GM12878 (cell line): ENCODE data around the gene PITPNB. TPM values are rescaled to one million over a fixed set of nuclear protein-coding genes. Genes with fewer than 3 reads are reported as not detected.
A peak's percentile ranks its signal among the peaks of the same experiment; 100 is the strongest.

Source experiments
- ATAC-seq: fragments of 200-7000 bp; cut with Tn5 transposase; 3 replicates; pipeline ENCODE4 v1.9.1; 2020; ENCODE audit warnings: mild to moderate bottlenecking, moderate library complexity
- BruUV-seq: library from RNA; stranded (reverse); fragments of 400-500 nt; replicated peaks from 2 replicates; lab custom pipeline; 2021; lab: Mats Ljungman, UMichigan
- CTCF ChIA-PET: fragments of 300-600 bp; sonication (Branson Sonifier 250); formaldehyde crosslinking; extraction: SDS; loops from one replicate; lab custom pipeline; 2021; ENCODE audit warnings: inconsistent platforms; lab: Yijun Ruan, JAX
- POLR2A ChIA-PET: fragments of 350-600 bp; formaldehyde crosslinking; extraction: SDS; loops from one replicate; lab custom pipeline; 2021; ENCODE audit warnings: inconsistent platforms; lab: Charles Lee
- RAD21 ChIA-PET: fragments of 300-600 bp; sonication (Branson Sonifier 250); formaldehyde crosslinking; loops from one replicate; lab custom pipeline; 2023; ENCODE audit warnings: antibody characterized with exemption; ENCODE audit not compliant: unreplicated experiment; lab: Charles Lee
- SMC1A ChIA-PET: fragments of 300-600 bp; sonication (Branson Sonifier 250); formaldehyde crosslinking; loops from one replicate; lab custom pipeline; 2023; ENCODE audit not compliant: unreplicated experiment, uncharacterized antibody; lab: Charles Lee
- DNase-seq: peaks from one replicate; pipeline ENCODE4 v3.0.0-alpha.2; 2011; ENCODE audit warnings: low read depth, low spot score
- FAIRE-seq: peaks from 3 replicates; lab custom pipeline; 2011; peaks lifted over from hg19 to GRCh38; lab: Jason Lieb, UNC
- H2AFZ ChIP-seq: 2 replicates; pipeline ENCODE4 v1.6.0; 2011; ENCODE audit warnings: low read depth, low read length, control low read depth; ENCODE audit not compliant: control insufficient read depth
- H3K27ac ChIP-seq: 2 replicates; pipeline ENCODE4 v1.5.1; 2011; ENCODE audit warnings: control low read depth; ENCODE audit not compliant: control insufficient read depth, insufficient read depth
- H3K27me3 ChIP-seq, 2 experiments: replicated peaks in 1 of 2; 2 replicates each; pipeline versions ENCODE4 v1.6.0 to v1.6.1; 2011; ENCODE audit warnings: low read length in 1 of 2; ENCODE audit not compliant: control insufficient read depth in 2 of 2, insufficient read depth in 2 of 2
- H3K36me3 ChIP-seq, 2 experiments: 2 replicates each; pipeline ENCODE4 v1.5.1; 2011; ENCODE audit warnings: low read length in 1 of 2; ENCODE audit not compliant: control insufficient read depth in 2 of 2, insufficient read depth in 2 of 2
- H3K4me1 ChIP-seq: 2 replicates; pipeline ENCODE4 v1.6.1; 2011; ENCODE audit warnings: mild to moderate bottlenecking, low read length, moderate library complexity, mixed read lengths; ENCODE audit not compliant: control insufficient read depth, insufficient read depth
- H3K4me2 ChIP-seq: 2 replicates; pipeline ENCODE4 v1.6.0; 2011; ENCODE audit warnings: control low read depth; ENCODE audit not compliant: control insufficient read depth, insufficient read depth
- H3K4me3 ChIP-seq: fragments of 200-600 bp; sonication (generic); 2 replicates; pipeline ENCODE4 v1.5.1; 2016
- H3K79me2 ChIP-seq: 2 replicates; pipeline ENCODE4 v1.6.0; 2011; ENCODE audit warnings: low read length; ENCODE audit not compliant: control insufficient read depth, insufficient read depth
- H3K9ac ChIP-seq: 2 replicates; pipeline ENCODE4 v1.8.0; 2011; ENCODE audit warnings: low read length, control low read depth, mixed read lengths; ENCODE audit not compliant: control insufficient read depth, insufficient read depth
- H3K9me3 ChIP-seq: replicated peaks from 3 replicates; pipeline ENCODE4 v1.5.1; 2011; ENCODE audit warnings: mild to moderate bottlenecking, low read length; ENCODE audit not compliant: control insufficient read depth, insufficient read depth
- H4K20me1 ChIP-seq: 2 replicates; pipeline ENCODE4 v1.6.0; 2011; ENCODE audit not compliant: control insufficient read depth, insufficient read depth
- EED ChIP-seq: sonication (generic); IDR thresholded peaks from 2 replicates; pipeline ENCODE4 v1.6.1; 2016; ENCODE audit warnings: antibody characterized with exemption, low read depth
- GABPA ChIP-seq: IDR thresholded peaks from 2 replicates; pipeline ENCODE4 v1.6.1; 2014; ENCODE audit warnings: antibody characterized with exemption, low read depth, mild to moderate bottlenecking, inconsistent platforms
- MEF2B ChIP-seq: fragments of 450-650 bp; IDR thresholded peaks from 2 replicates; pipeline ENCODE4 v1.6.1; 2018; ENCODE audit warnings: mild to moderate bottlenecking, moderate library complexity; ENCODE audit not compliant: partially characterized antibody, poor library complexity, severe bottlenecking
- PAX8 ChIP-seq: fragments of 450-650 bp; IDR thresholded peaks from 2 replicates; pipeline ENCODE4 v1.6.1; 2017; ENCODE audit warnings: mild to moderate bottlenecking, moderate library complexity
- RB1 ChIP-seq: fragments of 450-650 bp; formaldehyde crosslinking; IDR thresholded peaks from 2 replicates; pipeline ENCODE4 v1.6.1; 2017; ENCODE audit warnings: mild to moderate bottlenecking, borderline replicate concordance
- SPI1 ChIP-seq: IDR thresholded peaks from 2 replicates; pipeline ENCODE4 v1.6.1; 2011; ENCODE audit warnings: low read depth, mild to moderate bottlenecking, low read length, moderate library complexity, borderline replicate concordance; ENCODE audit not compliant: insufficient read depth
- SRF ChIP-seq, 2 experiments: IDR thresholded peaks; 2 replicates each; pipeline ENCODE4 v1.6.1; 2011; ENCODE audit warnings: low read depth in 2 of 2, low read length in 2 of 2, mild to moderate bottlenecking in 1 of 2, moderate library complexity in 1 of 2
- STAT1 ChIP-seq: fragments of 450-650 bp; conservative IDR thresholded peaks from 2 replicates; pipeline ENCODE4 v1.6.1; 2014; ENCODE audit warnings: antibody characterized with exemption, mild to moderate bottlenecking
- YBX1 ChIP-seq: fragments of 450-650 bp; IDR thresholded peaks from 2 replicates; pipeline ENCODE4 v1.6.1; 2016; ENCODE audit warnings: antibody characterized with exemption
- ZNF622 ChIP-seq: fragments of 450-650 bp; IDR thresholded peaks from 2 replicates; pipeline ENCODE4 v1.6.1; 2017; ENCODE audit warnings: mild to moderate bottlenecking, inconsistent platforms
- in situ Hi-C: fragments of 300-500 bp; cut with MboI; formaldehyde crosslinking; loops from 9 replicates; pipeline ENCODE4 v1.14.3; 2018; ENCODE audit warnings: mixed read lengths
- intact Hi-C: fragments of 100-400 bp; cut with micrococcal nuclease; formaldehyde crosslinking; loops from one replicate; pipeline ENCODE4 v1.14.2; 2022; ENCODE audit not compliant: unreplicated experiment
- polyA plus RNA-seq, 11 experiments: library from polyadenylated mRNA; depleted of rRNA in 4 of 11; unstranded in 6 of 11; stranded (reverse) in 5 of 11; fragments of >200 nt; fragmentation: Nextera tagmentation in 4 of 11; fragmentation: Illumina TruSeq in 1 of 11; extraction: Ambion mirVana in 4 of 11; extraction: Trizol in 1 of 11; gene quantifications; 1 replicate in 1 of 11; 2 replicates in 10 of 11; pipeline versions ENCODE4 v1.2.1 to v1.2.3, GENCODE V29; 2011 to 2016; ENCODE audit warnings: inconsistent platforms in 2 of 11, missing spikeins in 2 of 11, low read depth in 1 of 11
- total RNA-seq, 4 experiments: library from RNA; depleted of rRNA in 3 of 4; stranded (reverse); fragments of >200 nt in 3 of 4; fragmentation: Illumina TruSeq in 1 of 4; extraction: Trizol in 1 of 4; gene quantifications; 2 replicates each; pipeline versions ENCODE4 v1.2.1 to v1.2.3, GENCODE V29; 2013 to 2021
- TF ChIP-seq, protein P1 (sequence below): fragments of 150-350 bp; IDR thresholded peaks from 2 replicates; pipeline ENCODE4 v1.6.1; 2016; ENCODE audit warnings: low read depth, low read length
- TF ChIP-seq, protein P2 (sequence below): fragments of 450-650 bp; IDR thresholded peaks from 2 replicates; pipeline ENCODE4 v1.6.1; 2016; ENCODE audit warnings: mild to moderate bottlenecking

The PITPNB gene
- total and polyA plus RNA-seq, 10 of the 15 experiments (the other 5 are each of a cell fraction or from before 2014, with no cell fraction given) = 19.7 to 116 (median 64.9) TPM

DNA sequence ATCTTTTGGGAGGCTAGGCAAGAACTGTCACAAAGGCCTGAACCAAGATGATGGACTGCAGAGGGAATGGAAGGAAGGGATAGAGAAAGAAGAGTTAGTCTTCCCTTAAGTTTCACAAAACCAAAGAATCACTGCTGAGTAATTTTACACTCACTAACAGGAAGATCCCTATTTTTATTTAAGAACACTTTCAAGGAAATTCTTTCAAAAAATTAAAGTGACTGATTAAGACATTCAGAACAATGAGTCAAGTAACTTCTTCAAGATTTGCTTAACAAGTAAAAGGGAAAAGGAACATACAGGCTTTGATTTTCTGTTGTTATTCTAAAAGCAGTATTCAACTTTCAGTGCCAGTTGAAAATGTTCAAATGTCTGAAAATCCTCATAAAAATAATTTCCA is 3.1 kb downstream of the PITPNB start:
- peaks cover 3% of the 10 kb centered on the region; the same call in 1 of the 2 replicates for H4K20me1 ChIP-seq
- H3K4me2 ChIP-seq = peak overlapping the region; percentile 60; the same call in 1 of the 2 replicates
- ChIA-PET CTCF (interaction anchor here (5.8 to 10.1 kb wide), 2 partner anchors 29 to 36 kb away, joined by 41 to 87 read pairs; no protein-coding TSS in a partner anchor), RAD21 (no interaction called here), SMC1A (interaction anchor here (1.2 to 1.7 kb wide), 2 partner anchors 35 to 36 kb away, joined by 4 to 5 read pairs; no protein-coding TSS in a partner anchor), POLR2A (interaction anchor here (0.8 to 1.8 kb wide), 2 partner anchors 21 to 36 kb away, joined by 3 to 4 read pairs; no protein-coding TSS in a partner anchor)
- in situ Hi-C loops (no loop called here), intact Hi-C loops (no loop called here)
- H3K27ac ChIP-seq = no peak overlapping the region
- no peak overlapping the region for H2AFZ ChIP-seq
- DNase-seq = no peak
- no TSS peak for BruUV-seq
- no peak for FAIRE-seq
- no peaks in the 10 kb centered on the region for H3K9me3 ChIP-seq
- H3K4me3 ChIP-seq = peak overlapping the region; percentile 38; the same call in 1 of the 2 replicates
- peaks cover 85% of the 10 kb centered on the region for H3K79me2 ChIP-seq
- H3K27me3 ChIP-seq = no peaks in the 10 kb centered on the region
- no peak overlapping the region for H3K9ac ChIP-seq
- peaks cover 9% of the 10 kb centered on the region; the same call in 1 of the 2 replicates for H3K4me1 ChIP-seq
- no peak for ATAC-seq
- TF ChIP-seq PAX8 (no peak), SRF (IDR thresholded peaks at IDR 0.05; ENCODE audit: low read depth in 2 of 2, low read length in 2 of 2) (no peak)
- H3K36me3 ChIP-seq = peaks cover 0 to 8% of the 10 kb centered on the region in 2 experiments; a peak in 2 of 4 replicates

DNA sequence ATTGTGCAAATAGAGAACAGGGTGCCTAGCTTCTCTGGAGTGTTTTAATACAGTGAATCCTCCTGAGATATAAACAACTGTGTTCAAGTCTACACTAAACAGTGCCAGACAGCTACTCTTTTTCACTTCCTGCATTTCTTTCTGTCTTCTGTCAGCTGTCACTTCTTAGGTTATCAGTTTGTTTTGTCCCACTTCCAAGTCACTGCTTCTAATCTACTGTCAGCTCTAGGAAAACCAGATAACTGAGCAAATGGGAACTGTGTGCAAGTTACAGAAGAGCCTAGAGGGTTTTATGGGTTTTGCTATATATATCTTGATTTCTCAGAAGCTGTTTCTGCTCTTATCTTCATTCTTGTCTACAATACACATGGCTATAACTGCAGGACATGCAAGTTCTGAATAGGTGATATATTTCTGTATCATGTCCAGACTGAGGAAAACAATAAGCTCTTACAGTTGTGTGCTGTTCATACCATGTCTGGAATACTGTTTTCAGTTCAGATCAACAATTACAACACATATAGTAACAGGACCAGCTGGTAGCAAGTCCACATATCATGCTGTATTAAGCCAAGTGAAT is 5.8 kb downstream of the PITPNB start:
- no peak overlapping the region for H3K27ac ChIP-seq
- CTCF ChIA-PET = interaction anchor here (0.6 to 10.1 kb wide), 8 partner anchors 9 to 205 kb away, joined by 3 to 87 read pairs (median 5); no protein-coding TSS in a partner anchor
- RAD21 ChIA-PET = interaction anchor here (0.9 to 1.5 kb wide), 6 partner anchors 9 to 90 kb away, joined by 3 to 6 read pairs (median 3); no protein-coding TSS in a partner anchor
- no peak overlapping the region for H2AFZ ChIP-seq
- SMC1A ChIA-PET = interaction anchor here (0.7 to 2.7 kb wide), 10 partner anchors 11 to 34 kb away, joined by 3 to 10 read pairs (median 4); no protein-coding TSS in a partner anchor
- ATAC-seq (peak; percentile 71), FAIRE-seq (peak; percentile 78), DNase-seq (no peak)
- intact Hi-C loops = no loop called here
- H3K9me3 ChIP-seq = no peaks in the 10 kb centered on the region
- peaks cover 72% of the 10 kb centered on the region for H3K79me2 ChIP-seq
- H3K4me2 ChIP-seq = peak overlapping the region; percentile 42
- in situ Hi-C loops = no loop called here
- H3K4me3 ChIP-seq = no peak overlapping the region
- no peak overlapping the region for H3K9ac ChIP-seq
- peaks cover 4 to 14% of the 10 kb centered on the region in 2 experiments for H3K36me3 ChIP-seq
- H3K4me1 ChIP-seq = peaks cover 9% of the 10 kb centered on the region; the same call in 1 of the 2 replicates
- no TSS peak for BruUV-seq
- H3K27me3 ChIP-seq = no peaks in the 10 kb centered on the region
- H4K20me1 ChIP-seq = peaks cover 3% of the 10 kb centered on the region; the same call in 1 of the 2 replicates
- no peak for TF ChIP-seq RB1
- TF ChIP-seq ZNF622 = no peak
- peak; percentile 47; the same call in 1 of the 2 replicates for TF ChIP-seq SPI1
- no peak for TF ChIP-seq YBX1
- TF ChIP-seq MEF2B = no peak
- no peak for TF ChIP-seq GABPA
- no peak for TF ChIP-seq STAT1
- TF ChIP-seq, protein P1, sequence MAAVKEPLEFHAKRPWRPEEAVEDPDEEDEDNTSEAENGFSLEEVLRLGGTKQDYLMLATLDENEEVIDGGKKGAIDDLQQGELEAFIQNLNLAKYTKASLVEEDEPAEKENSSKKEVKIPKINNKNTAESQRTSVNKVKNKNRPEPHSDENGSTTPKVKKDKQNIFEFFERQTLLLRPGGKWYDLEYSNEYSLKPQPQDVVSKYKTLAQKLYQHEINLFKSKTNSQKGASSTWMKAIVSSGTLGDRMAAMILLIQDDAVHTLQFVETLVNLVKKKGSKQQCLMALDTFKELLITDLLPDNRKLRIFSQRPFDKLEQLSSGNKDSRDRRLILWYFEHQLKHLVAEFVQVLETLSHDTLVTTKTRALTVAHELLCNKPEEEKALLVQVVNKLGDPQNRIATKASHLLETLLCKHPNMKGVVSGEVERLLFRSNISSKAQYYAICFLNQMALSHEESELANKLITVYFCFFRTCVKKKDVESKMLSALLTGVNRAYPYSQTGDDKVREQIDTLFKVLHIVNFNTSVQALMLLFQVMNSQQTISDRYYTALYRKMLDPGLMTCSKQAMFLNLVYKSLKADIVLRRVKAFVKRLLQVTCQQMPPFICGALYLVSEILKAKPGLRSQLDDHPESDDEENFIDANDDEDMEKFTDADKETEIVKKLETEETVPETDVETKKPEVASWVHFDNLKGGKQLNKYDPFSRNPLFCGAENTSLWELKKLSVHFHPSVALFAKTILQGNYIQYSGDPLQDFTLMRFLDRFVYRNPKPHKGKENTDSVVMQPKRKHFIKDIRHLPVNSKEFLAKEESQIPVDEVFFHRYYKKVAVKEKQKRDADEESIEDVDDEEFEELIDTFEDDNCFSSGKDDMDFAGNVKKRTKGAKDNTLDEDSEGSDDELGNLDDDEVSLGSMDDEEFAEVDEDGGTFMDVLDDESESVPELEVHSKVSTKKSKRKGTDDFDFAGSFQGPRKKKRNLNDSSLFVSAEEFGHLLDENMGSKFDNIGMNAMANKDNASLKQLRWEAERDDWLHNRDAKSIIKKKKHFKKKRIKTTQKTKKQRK = no peak
- TF ChIP-seq, protein P2, sequence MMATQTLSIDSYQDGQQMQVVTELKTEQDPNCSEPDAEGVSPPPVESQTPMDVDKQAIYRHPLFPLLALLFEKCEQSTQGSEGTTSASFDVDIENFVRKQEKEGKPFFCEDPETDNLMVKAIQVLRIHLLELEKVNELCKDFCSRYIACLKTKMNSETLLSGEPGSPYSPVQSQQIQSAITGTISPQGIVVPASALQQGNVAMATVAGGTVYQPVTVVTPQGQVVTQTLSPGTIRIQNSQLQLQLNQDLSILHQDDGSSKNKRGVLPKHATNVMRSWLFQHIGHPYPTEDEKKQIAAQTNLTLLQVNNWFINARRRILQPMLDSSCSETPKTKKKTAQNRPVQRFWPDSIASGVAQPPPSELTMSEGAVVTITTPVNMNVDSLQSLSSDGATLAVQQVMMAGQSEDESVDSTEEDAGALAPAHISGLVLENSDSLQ = 0 out of 2 replicates have a peak, but pooled peaks have one; percentile 41
- TF ChIP-seq EED = no peak
- POLR2A ChIA-PET = interaction anchor here (0.6 to 1.3 kb wide), 6 partner anchors 13 to 1102 kb away, joined by 3 to 12 read pairs (median 5); no protein-coding TSS in a partner anchor
